AG09309 (cell line): ENCODE measurements around the gene OBSL1.
A peak's percentile ranks its signal among the peaks of the same experiment; 100 is the strongest.

Experiments
- DNase-seq: peaks from one replicate; pipeline ENCODE4 v3.0.0-alpha.2; 2010; ENCODE audit warnings: low read depth
- H3K4me3 ChIP-seq: 2 replicates; pipeline ENCODE4 v1.5.1; 2011; ENCODE audit warnings: mild to moderate bottlenecking, low read depth, low read length, moderate library complexity; ENCODE audit not compliant: control insufficient read depth
- CTCF ChIP-seq: IDR thresholded peaks from 2 replicates; pipeline ENCODE4 v1.5.1; 2011; ENCODE audit warnings: mild to moderate bottlenecking, low read depth, low read length, inconsistent platforms; ENCODE audit not compliant: insufficient read depth, control insufficient read depth; ENCODE audit errors: missing control alignments

The OBSL1 gene

GRCh38 chr2:219533930-219534661 lies 37.2 kb downstream of the OBSL1 start:
- no peak overlapping the region for H3K4me3 ChIP-seq
- no peak for DNase-seq
- no peak for TF ChIP-seq CTCF

GRCh38 chr2:219532378-219532649 lies 39.0 kb downstream of the OBSL1 start:
- DNase-seq = no peak
- no peak overlapping the region for H3K4me3 ChIP-seq
- no peak for TF ChIP-seq CTCF

GRCh38 chr2:219531639-219532377 lies 39.5 kb downstream of the OBSL1 start:
- no peak for TF ChIP-seq CTCF
- no peak for DNase-seq
- H3K4me3 ChIP-seq = no peak overlapping the region

GRCh38 chr2:219530048-219530963 lies 41.0 kb downstream of the OBSL1 start:
- TF ChIP-seq CTCF = peak; percentile 99
- peak overlapping the region; percentile 24 for H3K4me3 ChIP-seq
- DNase-seq = peak; percentile 33

- H3K4me3 ChIP-seq = no peak overlapping the region
- TF ChIP-seq CTCF = no peak
- DNase-seq = no peak
Measured at GRCh38 chr2:219527472-219527871, 43.9 kb downstream of the OBSL1 start.

GRCh38 chr2:219527076-219527394 lies 44.3 kb downstream of the OBSL1 start:
- no peak for TF ChIP-seq CTCF
- no peak overlapping the region for H3K4me3 ChIP-seq
- DNase-seq = no peak
